Upper lobe of left lung (tissue), 6 donors: Measurements from ENCODE around the gene CLDN10. TPM values are rescaled to one million over a fixed set of nuclear protein-coding genes. Genes with fewer than 3 reads are reported as not detected.

Source experiments
- ATAC-seq, 2 donors: fragments of 200-7000 bp; cut with Tn5 transposase; one replicate each; pipeline ENCODE4 v1.9.1; 2022; ENCODE audit warnings: mild to moderate bottlenecking in 2 of 2, moderate library complexity in 2 of 2; ENCODE audit not compliant: low FRiP score in 2 of 2
- DNase-seq, 2 donors: peaks; one replicate each; pipeline ENCODE4 v3.0.0-alpha.2; 2019 to 2020
- H3K27ac ChIP-seq, 4 donors: fragments of 200-600 bp; sonication (generic); one replicate each; pipeline ENCODE4 v1.5.1; 2016 to 2019
- H3K27me3 ChIP-seq, 4 donors: fragments of 200-600 bp; sonication (generic); one replicate each; pipeline ENCODE4 v1.5.1; 2017 to 2019
- H3K36me3 ChIP-seq, 4 donors: fragments of 200-600 bp; sonication (generic); one replicate each; pipeline ENCODE4 v1.5.1; 2016 to 2019
- H3K4me1 ChIP-seq, 4 donors: fragments of 200-600 bp; sonication (generic); one replicate each; pipeline ENCODE4 v1.5.1; 2018 to 2019
- H3K4me3 ChIP-seq, 4 donors: fragments of 200-600 bp; sonication (generic); one replicate each; pipeline ENCODE4 v1.5.1; 2017 to 2019; ENCODE audit warnings: mild to moderate bottlenecking in 2 of 4, moderate library complexity in 1 of 4
- H3K9me3 ChIP-seq, 4 donors: fragments of 200-600 bp; sonication (generic); one replicate each; pipeline ENCODE4 v1.5.1; 2018 to 2019
- CTCF ChIP-seq, 6 experiments: fragments of 450-650 bp in 4 of 6; fragments of 200-600 bp in 2 of 6; sonication (generic) in 2 of 6; IDR thresholded peaks; one replicate each; pipeline ENCODE4 v1.5.1; 2016 to 2019; ENCODE audit warnings: antibody characterized with exemption in 6 of 6
- EP300 ChIP-seq, 4 donors: sonication (generic); formaldehyde crosslinking; IDR thresholded peaks; one replicate each; pipeline ENCODE4 v1.5.1; 2017; ENCODE audit warnings: antibody characterized with exemption in 4 of 4, control low read depth in 2 of 4
- POLR2A ChIP-seq, 4 donors: fragments of 450-650 bp; IDR thresholded peaks; one replicate each; pipeline ENCODE4 v1.5.1; 2016 to 2017; ENCODE audit warnings: antibody characterized with exemption in 4 of 4, mild to moderate bottlenecking in 2 of 4
- POLR2AphosphoS5 ChIP-seq, 2 donors: sonication (generic); formaldehyde crosslinking; IDR thresholded peaks; one replicate each; pipeline ENCODE4 v1.5.1; 2017; ENCODE audit warnings: antibody characterized with exemption in 2 of 2
- WGBS, 2 donors: methylation state at CpG; one replicate each; pipeline ENCODE4 v1.1.5; 2017 to 2018; 5-methylcytosine and 5-hydroxymethylcytosine counted together
- total RNA-seq, 6 donors: library from RNA; depleted of rRNA in 4 of 6; stranded (reverse); fragments of >200 nt in 4 of 6; gene quantifications; one replicate each; pipeline versions ENCODE4 v1.1.0 to v1.2.1, GENCODE V29; 2016 to 2021
- donor health status: DM: no; HTN: no; CAD: no; lungs with moderate emphysema.
- donor health status: DM: no; HTN: yes; CAD: no; lungs with severe emphysema.

Gene CLDN10
- total RNA-seq, 6 donors from 2014 or later, result 1.6 to 4.5 (median 2.4) TPM; not detected in 2

DNA sequence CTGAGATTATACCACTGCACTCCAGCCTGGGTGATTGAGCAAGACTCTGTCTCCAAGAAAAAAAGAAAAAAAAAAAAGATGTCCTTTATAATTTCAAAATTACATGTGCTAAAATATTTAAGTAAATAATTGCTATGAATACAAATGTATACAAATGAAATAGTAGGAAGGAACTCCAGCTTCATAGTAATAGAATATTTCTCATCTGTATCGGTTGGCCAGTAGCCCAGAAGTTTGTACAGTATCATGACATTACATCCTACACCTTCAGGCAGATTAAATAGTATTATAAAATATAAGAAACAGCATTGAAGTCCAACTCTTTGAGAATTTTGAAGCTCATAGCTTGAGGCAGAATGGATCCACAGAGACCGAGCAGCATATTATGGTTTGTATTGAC, 36.5 kb upstream of the CLDN10 start:
- no peaks in the 10 kb centered on the region for H3K36me3 ChIP-seq
- ATAC-seq (no peak), DNase-seq (no peak)
- no peak overlapping the region for H3K4me3 ChIP-seq
- TF ChIP-seq POLR2A (IDR thresholded peaks at IDR 0.05) (no peak), POLR2AphosphoS5 (IDR thresholded peaks at IDR 0.05) (no peak)
- H3K27ac ChIP-seq, result no peak overlapping the region
- 37% methylated on average over 2 of the region's 2 CpGs for WGBS, 2 donors
- no peaks in the 10 kb centered on the region for H3K4me1 ChIP-seq
- no peaks in the 10 kb centered on the region for H3K9me3 ChIP-seq
- H3K27me3 ChIP-seq, result no peaks in the 10 kb centered on the region

DNA sequence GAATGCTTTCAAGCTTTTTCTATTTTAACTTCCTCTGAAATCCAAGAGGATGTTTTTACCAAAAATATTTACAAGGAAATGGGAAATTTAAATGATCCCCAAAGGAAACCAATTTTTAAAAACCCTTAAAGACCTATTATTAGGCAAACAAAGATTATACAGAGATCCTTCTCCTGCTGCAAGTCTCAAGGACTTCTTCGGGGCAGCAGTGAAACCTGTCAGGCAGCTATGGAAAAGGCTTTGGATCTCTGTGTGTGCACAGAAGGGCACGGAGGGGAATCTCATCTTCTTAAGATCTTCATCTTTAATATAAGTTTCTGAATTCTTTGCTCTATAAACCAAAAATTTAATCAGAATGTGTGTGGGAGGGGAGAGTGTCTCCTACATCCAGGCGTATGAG, 36.0 kb upstream of the CLDN10 start:
- H3K27ac ChIP-seq, result no peak overlapping the region
- no peak for DNase-seq
- H3K27me3 ChIP-seq, result no peaks in the 10 kb centered on the region
- H3K4me3 ChIP-seq, result no peak overlapping the region
- no peaks in the 10 kb centered on the region for H3K36me3 ChIP-seq
- H3K4me1 ChIP-seq, result no peaks in the 10 kb centered on the region
- H3K9me3 ChIP-seq, result no peaks in the 10 kb centered on the region
- WGBS, 2 donors, result 8 to 16% methylated on average over 3 of the region's 3 CpGs
- TF ChIP-seq EP300 (IDR thresholded peaks at IDR 0.05) (no peak), CTCF (IDR thresholded peaks at IDR 0.05) (no peak), POLR2AphosphoS5 (IDR thresholded peaks at IDR 0.05) (no peak), POLR2A (IDR thresholded peaks at IDR 0.05) (no peak)
- ATAC-seq, result no peak

- no peaks in the 10 kb centered on the region for H3K4me1 ChIP-seq
- no peak for TF ChIP-seq POLR2AphosphoS5 (IDR thresholded peaks at IDR 0.05)
- DNase-seq (no peak), ATAC-seq (no peak)
- 87% methylated on average over 5 of the region's 5 CpGs for WGBS, 2 donors
- no peaks in the 10 kb centered on the region for H3K9me3 ChIP-seq
- no peaks in the 10 kb centered on the region for H3K36me3 ChIP-seq
- no peak overlapping the region for H3K27ac ChIP-seq
- H3K27me3 ChIP-seq, result no peaks in the 10 kb centered on the region
- no peak overlapping the region for H3K4me3 ChIP-seq
Measured at GRCh38 chr13:95523598-95523997, 28.9 kb upstream of the CLDN10 start.

- no peak for TF ChIP-seq CTCF (IDR thresholded peaks at IDR 0.05)
- no peak for TF ChIP-seq POLR2A (IDR thresholded peaks at IDR 0.05)
- TF ChIP-seq POLR2AphosphoS5 (IDR thresholded peaks at IDR 0.05), result no peak
- no peak for TF ChIP-seq EP300 (IDR thresholded peaks at IDR 0.05)
- no peak for DNase-seq
- Histone ChIP-seq H3K4me3 (no peak overlapping the region), H3K27ac (no peak overlapping the region), H3K27me3 (no peaks in the 10 kb centered on the region), H3K9me3 (no peaks in the 10 kb centered on the region), H3K4me1 (no peaks in the 10 kb centered on the region), H3K36me3 (no peaks in the 10 kb centered on the region)
- ATAC-seq, result no peak
- 49 to 59% methylated on average over 6 of the region's 6 CpGs for WGBS, 2 donors
Measured at GRCh38 chr13:95524264-95524901, 28.1 kb upstream of the CLDN10 start.

DNA sequence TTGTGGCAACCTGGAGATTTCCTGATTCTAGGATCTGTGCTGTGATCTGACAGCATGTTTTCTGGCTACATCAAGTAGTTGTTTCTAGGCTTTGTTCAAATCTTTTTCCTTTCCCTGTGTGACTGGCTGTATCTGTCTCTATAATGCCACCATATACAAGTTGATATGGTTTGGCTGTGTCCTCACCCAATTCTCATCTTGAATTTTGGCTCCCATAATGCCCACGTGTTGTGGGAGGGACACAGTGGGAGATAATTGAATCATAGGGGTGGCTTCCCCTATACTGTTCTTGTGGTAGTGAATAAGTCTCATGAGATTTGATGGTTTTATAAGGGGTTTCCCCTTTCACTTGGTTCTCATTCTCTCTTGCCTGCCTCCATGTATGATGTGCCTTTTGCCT, 24.6 kb upstream of the CLDN10 start:
- no peaks in the 10 kb centered on the region for H3K27me3 ChIP-seq
- no peak for DNase-seq
- TF ChIP-seq POLR2AphosphoS5 (IDR thresholded peaks at IDR 0.05) (no peak), CTCF (IDR thresholded peaks at IDR 0.05) (no peak), POLR2A (IDR thresholded peaks at IDR 0.05) (no peak)
- no peak overlapping the region for H3K4me3 ChIP-seq
- H3K9me3 ChIP-seq, result no peaks in the 10 kb centered on the region
- H3K27ac ChIP-seq, result no peak overlapping the region
- H3K36me3 ChIP-seq, result no peaks in the 10 kb centered on the region
- ATAC-seq, result no peak
- H3K4me1 ChIP-seq, result peaks cover 4 to 10% (median 6%) of the 10 kb centered on the region in 4 donors
- 90 to 92% methylated on average over 1 of the region's 1 CpG for WGBS, 2 donors

DNA sequence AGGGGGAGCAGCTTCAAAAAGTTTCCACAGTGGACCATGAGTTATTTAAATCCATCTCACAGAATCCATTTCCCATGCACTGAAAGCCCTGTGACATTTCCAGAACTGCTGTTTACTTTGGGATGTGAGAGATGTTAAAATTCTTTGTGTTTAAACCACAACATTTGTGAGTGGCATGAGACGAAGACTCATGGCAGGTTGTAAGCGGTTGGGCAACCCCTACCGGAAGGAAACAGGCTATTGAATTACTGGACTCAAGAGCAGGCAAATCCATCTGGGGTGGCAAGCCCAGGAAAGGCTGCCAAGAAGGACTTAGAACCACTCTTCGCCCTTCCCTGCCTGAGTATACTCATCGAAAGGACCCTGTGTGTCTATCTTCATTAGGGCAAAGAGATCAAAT, 22.3 kb upstream of the CLDN10 start:
- peak; percentile 50 to 78 for ATAC-seq
- Histone ChIP-seq H3K9me3 (no peaks in the 10 kb centered on the region), H3K36me3 (no peaks in the 10 kb centered on the region), H3K27ac (no peak overlapping the region), H3K4me1 (peaks cover 4 to 10% (median 6%) of the 10 kb centered on the region in 4 donors), H3K4me3 (no peak overlapping the region), H3K27me3 (no peaks in the 10 kb centered on the region)
- DNase-seq, result peak in 1 of 2 donors; percentile 84
- 12 to 14% methylated on average over 5 of the region's 5 CpGs for WGBS, 2 donors
- TF ChIP-seq POLR2AphosphoS5 (IDR thresholded peaks at IDR 0.05) (peak; percentile 72), EP300 (IDR thresholded peaks at IDR 0.05) (peak in 2 of 4 donors; percentile 67 to 90), POLR2A (IDR thresholded peaks at IDR 0.05) (no peak)
